BJ (cell line): Measurements from ENCODE around the gene PPP1R9B. TPM values are rescaled to one million over a fixed set of nuclear protein-coding genes. Genes with fewer than 3 reads are reported as not detected.
A peak's percentile ranks its signal among the peaks of the same experiment; 100 is the strongest.

Source experiments
- CTCF ChIA-PET: fragments of 350-600 bp; formaldehyde crosslinking; extraction: SDS; loops from one replicate; lab custom pipeline; 2021; ENCODE audit warnings: antibody characterized with exemption, inconsistent platforms; lab: Yijun Ruan, JAX
- POLR2A ChIA-PET: fragments of 300-600 bp; sonication (Branson Sonifier 250); formaldehyde crosslinking; extraction: SDS; loops from one replicate; lab custom pipeline; 2021; ENCODE audit warnings: antibody characterized with exemption; lab: Charles Lee
- DNase-seq: peaks from one replicate; pipeline ENCODE4 v3.0.0-alpha.2; 2011; ENCODE audit warnings: low read depth
- H3K27me3 ChIP-seq: 2 replicates; pipeline ENCODE4 v1.6.0; 2011; ENCODE audit warnings: low read length; ENCODE audit not compliant: control insufficient read depth, insufficient read depth
- H3K36me3 ChIP-seq: 2 replicates; pipeline ENCODE4 v1.5.1; 2011; ENCODE audit warnings: low read length; ENCODE audit not compliant: control insufficient read depth, insufficient read depth
- H3K4me3 ChIP-seq: 2 replicates; pipeline ENCODE4 v1.5.1; 2011; ENCODE audit warnings: low read depth, mild to moderate bottlenecking, control low read depth, low read length
- polyA plus RNA-seq: library from polyadenylated mRNA; depleted of rRNA; stranded (reverse); fragments of >200 nt; gene quantifications from 2 replicates; pipeline ENCODE4 v1.2.3, GENCODE V29; 2011
- TF ChIP-seq, protein P1 (sequence below): IDR thresholded peaks from 2 replicates; pipeline ENCODE4 v1.5.1; 2011; ENCODE audit warnings: low read depth, mild to moderate bottlenecking, control low read depth, inconsistent platforms, low read length, moderate library complexity; ENCODE audit not compliant: insufficient read depth

PPP1R9B gene
- polyA plus RNA-seq, 1 experiment, result 17.2 TPM

DNA sequence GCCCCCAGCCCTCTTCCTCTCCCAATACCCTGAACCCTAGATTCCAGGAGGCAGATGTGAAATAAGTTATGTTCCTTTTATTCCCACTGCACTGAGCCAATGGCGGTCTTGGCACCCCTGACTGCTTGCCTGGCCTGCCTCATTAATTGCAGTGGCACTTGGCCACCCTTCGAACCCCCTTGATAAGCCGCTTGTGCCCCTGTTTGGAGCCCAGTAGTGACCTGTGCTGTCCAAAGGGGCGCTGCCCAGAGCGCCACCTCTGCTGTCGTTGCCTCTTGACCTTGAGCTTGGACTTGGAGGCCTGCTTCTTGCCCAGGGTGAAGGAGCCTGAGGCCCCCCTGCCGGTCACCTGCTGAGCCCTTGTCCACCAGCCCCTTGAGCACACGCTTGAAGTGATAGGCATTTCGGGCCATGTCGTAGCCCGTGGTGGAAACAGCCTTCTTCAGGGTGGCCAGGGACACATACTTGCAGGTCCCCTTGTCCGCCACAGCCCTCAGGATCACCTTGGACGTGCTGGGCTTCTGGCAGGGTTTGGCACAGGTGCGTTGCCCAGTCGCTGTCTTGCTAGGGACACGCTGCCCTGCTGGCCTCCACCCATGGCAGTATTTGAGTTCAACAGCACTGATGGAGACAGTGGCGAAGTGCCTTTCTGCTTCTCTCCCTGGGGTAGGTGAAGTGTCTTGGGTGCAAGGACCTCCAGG, 21.0 kb upstream of the PPP1R9B start:
- Histone ChIP-seq H3K27me3 (no peaks in the 10 kb centered on the region), H3K4me3 (no peak overlapping the region), H3K36me3 (peaks cover 3% of the 10 kb centered on the region; the same call in 1 of the 2 replicates)
- POLR2A ChIA-PET, result no interaction called here
- TF ChIP-seq, protein P1, sequence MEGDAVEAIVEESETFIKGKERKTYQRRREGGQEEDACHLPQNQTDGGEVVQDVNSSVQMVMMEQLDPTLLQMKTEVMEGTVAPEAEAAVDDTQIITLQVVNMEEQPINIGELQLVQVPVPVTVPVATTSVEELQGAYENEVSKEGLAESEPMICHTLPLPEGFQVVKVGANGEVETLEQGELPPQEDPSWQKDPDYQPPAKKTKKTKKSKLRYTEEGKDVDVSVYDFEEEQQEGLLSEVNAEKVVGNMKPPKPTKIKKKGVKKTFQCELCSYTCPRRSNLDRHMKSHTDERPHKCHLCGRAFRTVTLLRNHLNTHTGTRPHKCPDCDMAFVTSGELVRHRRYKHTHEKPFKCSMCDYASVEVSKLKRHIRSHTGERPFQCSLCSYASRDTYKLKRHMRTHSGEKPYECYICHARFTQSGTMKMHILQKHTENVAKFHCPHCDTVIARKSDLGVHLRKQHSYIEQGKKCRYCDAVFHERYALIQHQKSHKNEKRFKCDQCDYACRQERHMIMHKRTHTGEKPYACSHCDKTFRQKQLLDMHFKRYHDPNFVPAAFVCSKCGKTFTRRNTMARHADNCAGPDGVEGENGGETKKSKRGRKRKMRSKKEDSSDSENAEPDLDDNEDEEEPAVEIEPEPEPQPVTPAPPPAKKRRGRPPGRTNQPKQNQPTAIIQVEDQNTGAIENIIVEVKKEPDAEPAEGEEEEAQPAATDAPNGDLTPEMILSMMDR, result no peak
- CTCF ChIA-PET, result interaction anchor here (1.1 to 8.5 kb wide), 7 partner anchors 7 to 125 kb away, joined by 4 to 229 read pairs (median 15); partner anchors contain the start of gene TMEM92
- no peak for DNase-seq

DNA sequence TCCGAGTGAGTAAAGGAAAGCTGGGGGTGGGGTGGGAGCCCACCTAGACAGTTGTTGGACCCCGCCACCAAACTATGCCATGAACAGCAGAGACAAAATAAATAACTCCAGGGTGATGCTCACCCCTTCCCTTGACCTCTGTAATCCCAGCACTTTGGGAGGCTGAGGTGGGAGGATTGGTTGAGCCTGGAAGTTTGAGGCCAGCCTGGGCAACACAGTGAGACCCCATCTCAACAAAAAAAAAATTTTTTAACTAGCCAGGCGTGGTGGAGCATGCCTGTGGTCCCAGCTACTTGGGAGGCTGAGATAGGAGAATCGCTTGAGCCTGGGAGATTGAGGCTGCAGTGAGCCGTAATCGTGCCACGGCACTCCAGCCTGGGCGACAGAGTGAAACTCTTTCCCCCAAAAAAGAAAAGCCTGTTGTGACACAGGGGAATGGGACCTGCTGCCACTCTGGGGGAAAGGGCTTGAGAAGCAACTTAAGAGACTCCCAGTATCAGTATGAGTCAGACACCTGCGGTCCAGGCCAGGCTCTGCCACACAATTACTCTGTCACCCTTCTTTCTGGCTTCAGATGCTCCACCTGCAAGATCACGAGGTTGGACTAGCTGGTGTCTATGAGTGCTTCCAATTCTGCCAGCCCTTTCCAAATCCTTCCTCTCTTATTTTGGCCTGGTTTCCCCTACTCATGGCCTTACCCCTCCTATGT, 20.3 kb upstream of the PPP1R9B start:
- CTCF ChIA-PET, result interaction anchor here (1.3 to 8.5 kb wide), 7 partner anchors 8 to 132 kb away, joined by 3 to 229 read pairs (median 31); partner anchors contain the start of gene TMEM92
- POLR2A ChIA-PET, result no interaction called here
- TF ChIP-seq, protein P1, result no peak

DNA sequence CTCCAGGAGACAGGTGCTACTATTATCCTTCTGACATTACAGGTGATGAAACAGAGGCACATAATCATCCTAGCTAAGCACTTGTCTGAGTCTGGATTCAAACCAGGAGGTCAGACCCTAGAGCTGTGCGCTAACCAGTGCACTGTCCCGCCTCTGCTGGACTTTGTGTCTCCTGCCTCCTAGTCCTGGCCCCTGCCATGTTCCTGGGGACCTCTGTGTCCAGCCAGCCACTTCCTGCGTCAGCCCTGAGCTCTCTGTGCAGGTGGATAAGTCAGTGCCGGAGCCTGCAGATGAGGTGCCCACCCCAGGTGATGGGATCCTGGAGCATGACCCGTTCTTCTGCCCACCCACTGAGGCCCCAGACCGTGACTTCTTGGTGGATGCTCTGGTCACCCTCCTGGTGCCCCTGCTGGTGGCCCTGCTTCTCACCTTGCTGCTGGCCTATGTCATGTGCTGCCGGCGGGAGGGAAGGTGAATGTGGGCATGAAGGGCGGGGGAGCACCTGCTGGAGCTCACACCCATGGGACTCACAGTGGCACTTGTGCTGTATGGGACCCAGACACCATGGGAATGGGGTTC, 19.5 kb upstream of the PPP1R9B start:
- Histone ChIP-seq H3K27me3 (no peaks in the 10 kb centered on the region), H3K36me3 (no peaks in the 10 kb centered on the region), H3K4me3 (no peak overlapping the region)
- CTCF ChIA-PET, result interaction anchor here (0.6 to 8.5 kb wide), 49 partner anchors 8 to 466 kb away, joined by 3 to 229 read pairs (median 5); partner anchors contain the start of genes ACSF2, COL1A1, LRRC59 and TMEM92
- no peak for DNase-seq
- TF ChIP-seq, protein P1, result no peak
- POLR2A ChIA-PET, result interaction anchor here (0.6 to 1.2 kb wide), 2 partner anchors 32 to 99 kb away, joined by 3 read pairs; no protein-coding TSS in a partner anchor

More for the DNA sequence above, 20.3 kb upstream of the PPP1R9B start:
- H3K27me3 ChIP-seq, result no peaks in the 10 kb centered on the region
- DNase-seq, result no peak
- H3K4me3 ChIP-seq, result no peak overlapping the region
- peaks cover 3% of the 10 kb centered on the region; the same call in 1 of the 2 replicates for H3K36me3 ChIP-seq

DNA sequence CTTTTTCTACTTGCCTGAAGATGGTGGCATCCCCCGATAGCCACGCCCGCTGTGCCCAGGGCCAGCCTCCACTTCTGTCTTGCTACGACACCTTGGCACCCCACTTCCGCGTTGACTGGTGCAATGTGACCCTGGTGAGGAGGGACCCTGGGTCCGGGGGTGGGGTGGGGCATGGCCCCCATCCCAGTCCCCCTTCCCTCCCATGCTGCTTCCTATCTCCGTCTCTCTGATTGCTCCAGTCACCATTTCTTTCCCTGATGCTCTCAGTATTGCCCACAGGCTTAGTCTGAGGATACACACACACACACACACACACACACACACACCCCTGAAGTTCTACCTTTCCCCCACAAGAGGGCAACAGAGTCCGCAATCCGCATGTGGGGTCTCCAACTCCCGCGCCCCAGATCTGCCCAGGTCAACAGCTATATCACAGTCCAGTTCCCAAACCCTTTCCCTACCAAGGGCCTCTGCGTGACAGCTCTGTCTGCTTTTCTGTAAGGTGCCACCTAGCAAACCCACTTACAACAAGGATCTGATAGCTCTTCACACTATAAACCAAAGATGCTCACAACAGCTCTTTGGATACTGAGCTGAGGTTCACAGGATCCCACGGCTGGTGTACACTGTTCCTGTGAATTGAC, 18.8 kb upstream of the PPP1R9B start:
- TF ChIP-seq, protein P1, result peak; percentile 93
- ChIA-PET CTCF (interaction anchor here (0.6 to 8.5 kb wide), 50 partner anchors 8 to 465 kb away, joined by 3 to 229 read pairs (median 5); partner anchors contain the start of genes ACSF2, COL1A1, LRRC59 and TMEM92), POLR2A (interaction anchor here (0.5 to 1.2 kb wide), 3 partner anchors 33 to 154 kb away, joined by 3 to 5 read pairs (median 3); no protein-coding TSS in a partner anchor)
- H3K36me3 ChIP-seq, result no peaks in the 10 kb centered on the region
- no peak for DNase-seq
- no peak overlapping the region for H3K4me3 ChIP-seq
- no peaks in the 10 kb centered on the region for H3K27me3 ChIP-seq
